GM19372 (cell line): Measurements from ENCODE around the gene TUBB.
"Not testable (repeated sequence)": the region's sequence is repeated elsewhere in the genome, so short reads cannot be mapped to it uniquely, and the experiment has no call there.

Experiments used
- ATAC-seq: cut with Tn5 transposase; IDR thresholded peaks from one replicate; pipeline ENCODE4 v1.9.1; 2021; ENCODE audit warnings: mild to moderate bottlenecking, low read depth, moderate library complexity; ENCODE audit not compliant: unreplicated experiment

Gene TUBB

GRCh38 chr6:30717129-30717844, 2.9 kb upstream of the TUBB start, which contains the start of gene MDC1:
MDC1 (minus strand) TSS chr6:30717281; CDS start chr6:30715175, 2,106 bp downstream.
- peak; percentile 68 for ATAC-seq

- ATAC-seq: not testable (repeated sequence)
These were observed 2.1 kb upstream of the TUBB start for GRCh38 chr6:30717845-30718720.

- no peak for ATAC-seq
These were observed 796 bp upstream of the TUBB start for GRCh38 chr6:30719356-30719755.

DNA sequence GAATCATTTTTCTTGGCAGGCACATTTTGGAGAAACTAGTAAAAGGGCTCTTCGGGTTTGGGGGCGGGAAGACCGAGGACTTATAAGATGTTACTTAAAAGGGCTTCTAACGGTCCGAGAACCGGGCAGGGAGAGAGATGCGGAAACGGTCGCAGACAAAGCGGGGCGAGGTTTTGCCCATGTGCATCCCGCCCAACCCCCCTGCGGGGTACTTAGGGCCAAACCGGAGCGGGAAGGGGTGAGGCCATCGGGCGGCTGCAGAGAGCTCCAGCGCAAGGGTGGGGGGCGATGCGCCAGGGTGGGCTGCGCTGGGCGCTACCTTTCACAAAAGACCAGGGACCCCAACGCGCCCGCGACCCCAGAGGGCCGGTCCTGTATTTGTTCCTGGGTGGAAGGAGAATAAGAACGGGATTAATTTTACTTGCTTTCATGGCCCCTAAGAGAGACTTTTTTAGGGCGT, 616 bp downstream of the TUBB start:
- ATAC-seq: no peak

- ATAC-seq: peak; percentile 33
These were observed 1.3 kb downstream of the TUBB start for GRCh38 chr6:30721198-30722024.

GRCh38 chr6:30722025-30722279, 1.8 kb downstream of the TUBB start:
- not testable (repeated sequence) for ATAC-seq

DNA sequence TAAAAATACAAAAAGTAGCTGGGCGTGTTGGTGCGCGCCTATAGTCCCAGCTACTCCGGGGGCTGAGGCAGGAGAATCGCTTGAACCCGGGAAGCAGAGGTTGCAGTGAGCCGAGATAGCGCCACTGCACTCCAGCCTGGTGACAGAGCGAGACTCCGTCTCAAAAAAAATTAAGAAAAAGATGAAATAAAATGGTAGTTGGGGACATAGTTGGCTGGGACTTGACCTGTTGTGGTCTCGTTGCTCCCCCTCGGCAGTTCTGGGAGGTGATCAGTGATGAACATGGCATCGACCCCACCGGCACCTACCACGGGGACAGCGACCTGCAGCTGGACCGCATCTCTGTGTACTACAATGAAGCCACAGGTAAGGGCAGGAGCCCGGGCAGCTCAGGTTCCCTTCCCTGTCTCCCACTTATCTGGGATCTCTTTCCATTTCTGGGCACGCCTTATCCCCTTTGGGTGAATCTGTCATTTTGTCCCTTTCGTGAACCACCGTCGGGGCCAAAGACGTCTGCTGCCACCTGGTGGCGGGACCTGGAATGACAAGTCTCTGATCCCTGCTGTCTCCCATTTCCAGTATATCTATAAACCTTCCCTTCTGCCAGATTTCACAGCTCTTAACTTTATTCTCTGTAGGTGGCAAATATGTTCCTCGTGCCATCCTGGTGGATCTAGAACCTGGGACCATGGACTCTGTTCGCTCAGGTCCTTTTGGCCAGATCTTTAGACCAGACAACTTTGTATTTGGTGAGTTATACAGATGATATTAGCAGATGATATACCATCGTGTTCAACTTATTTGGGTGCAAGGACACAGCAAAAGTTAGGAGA, 2.3 kb downstream of the TUBB start:
- ATAC-seq: no peak

GRCh38 chr6:30723159-30723842, 3.1 kb downstream of the TUBB start:
- ATAC-seq: not testable (repeated sequence)

GRCh38 chr6:30723843-30724741, 3.9 kb downstream of the TUBB start:
- ATAC-seq: not testable (repeated sequence)

- ATAC-seq: no peak
These were observed 4.9 kb downstream of the TUBB start for GRCh38 chr6:30724906-30725667.

DNA sequence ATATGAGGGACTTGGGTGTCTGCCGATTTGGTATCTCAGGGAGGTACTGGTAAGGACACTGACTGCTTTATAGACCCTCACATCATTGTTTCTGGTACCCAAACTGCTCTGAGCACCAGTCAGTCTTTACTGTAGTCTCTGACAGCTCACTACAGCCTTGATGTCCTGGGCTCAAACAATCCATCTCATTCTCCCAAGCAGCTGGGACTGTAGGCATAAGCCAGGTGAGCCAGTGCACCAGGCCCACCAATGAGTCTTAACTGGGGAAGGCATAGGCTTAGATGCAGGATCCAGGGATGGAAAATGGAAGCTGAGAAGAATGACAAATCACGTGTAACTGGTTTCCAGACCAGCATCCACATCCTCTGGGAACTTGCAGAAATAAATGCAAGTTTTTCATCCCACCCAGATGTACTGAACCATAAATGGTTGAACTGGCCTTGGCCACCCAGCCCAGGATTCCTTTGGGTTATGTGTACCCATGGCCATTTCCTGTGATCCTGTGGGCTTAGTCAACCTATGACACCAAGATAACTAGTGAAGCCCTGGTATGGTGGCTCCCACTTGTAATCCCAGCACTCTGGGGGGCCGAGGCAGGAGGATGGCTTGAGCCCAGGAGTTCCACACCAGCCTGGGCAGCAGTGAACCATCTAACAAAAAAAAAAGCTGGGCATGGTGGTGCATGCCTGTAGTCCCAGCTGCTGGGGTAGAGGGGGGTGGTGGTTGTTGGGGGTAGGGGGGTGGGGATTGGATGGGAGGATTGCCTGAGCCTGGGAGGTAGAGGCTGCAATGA, 5.8 kb downstream of the TUBB start:
- ATAC-seq: no peak

GRCh38 chr6:30726506-30727413, 6.6 kb downstream of the TUBB start:
- ATAC-seq: no peak

- no peak for ATAC-seq
These were observed 7.9 kb downstream of the TUBB start for GRCh38 chr6:30727920-30728553.

GRCh38 chr6:30730601-30731435, 10.7 kb downstream of the TUBB start:
- peak; percentile 51 for ATAC-seq
